Peyer's patch (tissue), 4 donors: ENCODE data around the gene DOCK4. TPM values are rescaled to one million over a fixed set of nuclear protein-coding genes. Genes with fewer than 3 reads are reported as not detected.

Experiments
- DNase-seq, 3 donors: peaks; one replicate each; pipeline ENCODE4 v3.0.0-alpha.2; 2017 to 2019
- H3K27ac ChIP-seq, 4 donors: fragments of 200-600 bp; sonication (generic); one replicate each; pipeline ENCODE4 v1.5.1; 2016 to 2019
- H3K27me3 ChIP-seq, 2 donors: fragments of 200-600 bp; sonication (generic); one replicate each; pipeline ENCODE4 v1.5.1; 2019
- H3K36me3 ChIP-seq, 3 donors: fragments of 200-600 bp; sonication (generic); one replicate each; pipeline ENCODE4 v1.5.1; 2016 to 2019
- H3K4me1 ChIP-seq, 4 donors: fragments of 200-600 bp; sonication (generic); one replicate each; pipeline ENCODE4 v1.5.1; 2016 to 2019
- H3K4me3 ChIP-seq, 4 donors: fragments of 200-600 bp; sonication (generic); 1 replicate in 3 of 4; 2 replicates in 1 of 4; pipeline ENCODE4 v1.5.1; 2016 to 2019; ENCODE audit warnings: mild to moderate bottlenecking in 1 of 4
- H3K9me3 ChIP-seq, 4 donors: fragments of 200-600 bp; sonication (generic); one replicate each; pipeline ENCODE4 v1.5.1; 2016 to 2019; ENCODE audit warnings: mild to moderate bottlenecking in 1 of 4
- CTCF ChIP-seq, 6 experiments: fragments of 450-650 bp in 4 of 6; fragments of 200-600 bp in 2 of 6; sonication (generic) in 1 of 6; IDR thresholded peaks; one replicate each; pipeline ENCODE4 v1.5.1; 2017 to 2019; ENCODE audit warnings: antibody characterized with exemption in 6 of 6, mild to moderate bottlenecking in 3 of 6, moderate library complexity in 1 of 6
- POLR2A ChIP-seq, 2 donors: fragments of 450-650 bp; IDR thresholded peaks; one replicate each; pipeline ENCODE4 v1.5.1; 2017; ENCODE audit warnings: antibody characterized with exemption in 2 of 2, mild to moderate bottlenecking in 2 of 2, moderate library complexity in 2 of 2
- total RNA-seq, 4 donors: library from RNA; depleted of rRNA; stranded (reverse); fragments of >200 nt; gene quantifications; one replicate each; pipeline ENCODE4 v1.1.0, GENCODE V29; 2016

DOCK4 gene
- total RNA-seq, 4 donors from 2014 or later = 5.1 to 52.8 (median 15.5) TPM

- Histone ChIP-seq H3K27ac (no peak overlapping the region), H3K36me3 (no peaks in the 10 kb centered on the region), H3K9me3 (no peaks in the 10 kb centered on the region), H3K4me3 (no peak overlapping the region), H3K27me3 (no peaks in the 10 kb centered on the region), H3K4me1 (no peaks in the 10 kb centered on the region)
- TF ChIP-seq POLR2A (IDR thresholded peaks at IDR 0.05) (no peak), CTCF (IDR thresholded peaks at IDR 0.05) (no peak)
- DNase-seq = no peak
Measured at GRCh38 chr7:112058686-112059085, 147.5 kb downstream of the DOCK4 start.

GRCh38 chr7:112056409-112056808, 149.8 kb downstream of the DOCK4 start:
- H3K4me3 ChIP-seq = no peak overlapping the region
- H3K9me3 ChIP-seq = no peaks in the 10 kb centered on the region
- DNase-seq = no peak
- TF ChIP-seq POLR2A (IDR thresholded peaks at IDR 0.05) (no peak), CTCF (IDR thresholded peaks at IDR 0.05) (no peak)
- no peaks in the 10 kb centered on the region for H3K4me1 ChIP-seq
- no peak overlapping the region for H3K27ac ChIP-seq
- no peaks in the 10 kb centered on the region for H3K27me3 ChIP-seq
- no peaks in the 10 kb centered on the region for H3K36me3 ChIP-seq

DNA sequence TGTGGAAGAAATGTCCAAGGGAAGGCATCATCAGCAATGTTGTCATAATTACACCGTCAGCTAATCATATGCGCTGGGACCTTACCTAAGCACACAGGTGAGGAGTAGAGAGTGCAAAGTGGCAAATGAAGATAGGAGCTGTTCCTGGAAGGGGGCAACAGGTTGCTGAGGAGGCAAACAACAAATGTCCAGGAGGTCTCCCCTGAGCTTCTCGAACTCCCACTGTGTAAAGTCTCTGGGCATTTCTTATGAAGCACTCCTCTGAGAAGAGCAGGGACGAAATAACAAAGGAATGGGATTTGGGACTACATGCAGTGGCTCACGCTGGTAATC, 152.5 kb downstream of the DOCK4 start:
- TF ChIP-seq CTCF (IDR thresholded peaks at IDR 0.05) (no peak), POLR2A (IDR thresholded peaks at IDR 0.05) (no peak)
- Histone ChIP-seq H3K36me3 (no peaks in the 10 kb centered on the region), H3K27ac (no peak overlapping the region), H3K9me3 (no peaks in the 10 kb centered on the region), H3K4me3 (no peak overlapping the region), H3K27me3 (no peaks in the 10 kb centered on the region), H3K4me1 (no peaks in the 10 kb centered on the region)
- no peak for DNase-seq

GRCh38 chr7:112052993-112053736, 153.0 kb downstream of the DOCK4 start:
- Histone ChIP-seq H3K4me3 (no peak overlapping the region), H3K36me3 (no peaks in the 10 kb centered on the region), H3K9me3 (no peaks in the 10 kb centered on the region), H3K4me1 (no peaks in the 10 kb centered on the region), H3K27me3 (no peaks in the 10 kb centered on the region), H3K27ac (no peak overlapping the region)
- DNase-seq = no peak
- TF ChIP-seq POLR2A (IDR thresholded peaks at IDR 0.05) (no peak), CTCF (IDR thresholded peaks at IDR 0.05) (no peak)

GRCh38 chr7:112052498-112052897, 153.7 kb downstream of the DOCK4 start:
- no peaks in the 10 kb centered on the region for H3K36me3 ChIP-seq
- no peak for DNase-seq

More at GRCh38 chr7:112052498-112052897, 153.7 kb downstream of the DOCK4 start:
- TF ChIP-seq POLR2A (IDR thresholded peaks at IDR 0.05) = no peak
- no peak for TF ChIP-seq CTCF (IDR thresholded peaks at IDR 0.05)
- Histone ChIP-seq H3K4me3 (no peak overlapping the region), H3K27me3 (no peaks in the 10 kb centered on the region), H3K27ac (no peak overlapping the region), H3K9me3 (no peaks in the 10 kb centered on the region), H3K4me1 (no peaks in the 10 kb centered on the region)
